HG02610 (cell line): Measurements from ENCODE around the gene ADGRD1.

Experiments
- ATAC-seq: cut with Tn5 transposase; IDR thresholded peaks from one replicate; pipeline ENCODE4 v1.9.1; 2021; ENCODE audit warnings: mild to moderate bottlenecking, moderate library complexity; ENCODE audit not compliant: unreplicated experiment

Gene ADGRD1

GRCh38 chr12:131097202-131098177 is 143.8 kb downstream of the ADGRD1 start:
- no peak for ATAC-seq

GRCh38 chr12:131098178-131098981 is 144.7 kb downstream of the ADGRD1 start:
- ATAC-seq: no peak

GRCh38 chr12:131100031-131100674 is 146.4 kb downstream of the ADGRD1 start:
- ATAC-seq: no peak

GRCh38 chr12:131101006-131101405 is 147.3 kb downstream of the ADGRD1 start:
- no peak for ATAC-seq

GRCh38 chr12:131101703-131102492 is 148.2 kb downstream of the ADGRD1 start:
- ATAC-seq: peak; percentile 71

GRCh38 chr12:131102493-131102931 is 148.8 kb downstream of the ADGRD1 start:
- ATAC-seq: no peak

DNA sequence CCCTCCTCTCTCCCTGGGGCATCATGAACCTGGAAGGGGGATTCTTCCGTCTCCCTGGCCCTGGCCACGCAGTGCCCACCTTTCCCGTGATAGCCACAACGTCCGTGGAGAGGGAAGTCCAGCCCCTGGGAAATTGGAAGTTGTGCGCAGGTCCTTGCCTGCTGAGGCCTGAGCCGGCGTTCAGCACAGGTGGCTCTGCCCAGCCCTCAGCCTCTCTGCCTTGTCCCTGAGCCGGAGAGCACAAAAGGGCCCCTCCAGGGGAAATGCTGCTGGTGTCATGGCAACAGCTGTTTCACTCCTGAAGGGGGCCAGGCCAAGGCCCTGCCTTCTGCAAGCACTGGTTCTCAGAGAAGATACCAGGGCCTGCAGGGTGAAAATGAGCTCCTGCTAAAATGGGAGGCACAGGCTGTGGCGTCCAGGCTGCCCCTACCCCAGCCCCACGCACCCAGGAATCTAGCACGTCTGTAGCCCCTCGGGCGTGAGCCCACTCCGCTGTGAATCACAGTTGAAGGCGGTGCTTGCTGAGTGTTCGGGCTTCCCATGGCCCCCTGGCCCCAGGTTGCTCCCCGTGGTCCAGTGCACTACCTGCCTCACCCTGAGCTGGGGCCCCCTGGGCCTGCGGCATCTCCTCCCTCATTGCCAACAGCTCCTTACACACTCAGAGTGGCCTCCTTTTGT is 149.4 kb downstream of the ADGRD1 start:
- ATAC-seq: no peak

GRCh38 chr12:131103669-131104462 is 150.2 kb downstream of the ADGRD1 start:
- no peak for ATAC-seq

- peak; percentile 60 for ATAC-seq
Measured at GRCh38 chr12:131104463-131105350, 151.0 kb downstream of the ADGRD1 start.

GRCh38 chr12:131105351-131105735 is 151.6 kb downstream of the ADGRD1 start:
- no peak for ATAC-seq

DNA sequence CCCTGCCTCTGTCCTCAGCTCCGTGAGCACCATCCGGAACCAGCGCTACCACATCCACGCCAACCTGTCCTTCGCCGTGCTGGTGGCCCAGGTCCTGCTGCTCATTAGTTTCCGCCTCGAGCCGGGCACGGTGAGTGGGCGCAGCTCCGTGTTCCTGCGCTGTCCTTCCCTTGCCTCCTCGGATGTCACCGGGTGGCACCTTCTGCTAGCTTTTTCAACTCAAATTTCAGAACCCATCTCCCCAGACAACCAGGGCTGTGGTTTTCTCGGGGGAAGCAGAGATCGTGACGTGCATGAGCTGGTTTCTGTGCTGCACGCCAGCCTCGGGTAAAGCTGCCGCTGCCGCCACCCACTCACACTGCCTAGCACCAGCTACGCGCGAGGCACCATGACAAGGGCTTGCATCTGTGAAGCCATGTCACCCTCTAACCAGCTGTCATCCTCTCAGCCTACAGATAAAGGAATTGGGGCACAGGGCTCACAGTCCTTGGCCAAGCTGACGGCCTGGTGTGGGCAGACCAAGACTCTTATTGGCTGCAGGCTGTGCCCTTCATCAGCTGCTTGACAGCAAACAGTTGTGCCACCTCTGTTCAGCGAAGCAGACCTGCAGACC is 152.1 kb downstream of the ADGRD1 start:
- ATAC-seq: no peak

DNA sequence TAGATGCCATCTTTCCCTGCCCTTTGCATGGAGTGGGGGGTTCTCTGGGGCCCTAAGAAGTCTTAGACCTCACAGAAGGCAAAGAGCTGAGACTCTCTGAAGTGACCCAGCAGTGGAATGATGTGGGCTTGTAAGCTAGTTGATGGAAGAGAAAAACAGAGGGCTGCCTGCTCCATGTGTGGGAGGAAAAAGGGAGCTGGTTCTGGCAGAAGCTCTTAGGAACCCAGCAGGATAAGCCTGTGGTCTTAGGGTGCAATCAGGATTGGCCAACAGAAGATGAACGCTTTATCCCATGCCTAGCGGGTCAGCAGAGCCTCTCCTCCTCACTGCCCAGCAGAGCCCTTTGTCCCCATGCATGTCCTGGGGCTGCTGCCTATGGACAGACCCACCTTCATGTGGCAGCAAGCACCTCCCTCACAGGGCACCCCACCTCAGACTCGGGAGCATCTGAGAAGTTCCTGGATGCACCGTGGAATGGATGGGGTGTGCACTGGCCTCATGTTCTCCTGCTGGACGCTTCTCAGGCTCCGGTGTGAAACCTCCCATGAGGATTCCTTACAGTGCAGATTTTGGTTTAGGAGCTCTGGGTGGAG is 152.7 kb downstream of the ADGRD1 start:
- no peak for ATAC-seq

- no peak for ATAC-seq
Measured at GRCh38 chr12:131108177-131108955, 154.7 kb downstream of the ADGRD1 start.

DNA sequence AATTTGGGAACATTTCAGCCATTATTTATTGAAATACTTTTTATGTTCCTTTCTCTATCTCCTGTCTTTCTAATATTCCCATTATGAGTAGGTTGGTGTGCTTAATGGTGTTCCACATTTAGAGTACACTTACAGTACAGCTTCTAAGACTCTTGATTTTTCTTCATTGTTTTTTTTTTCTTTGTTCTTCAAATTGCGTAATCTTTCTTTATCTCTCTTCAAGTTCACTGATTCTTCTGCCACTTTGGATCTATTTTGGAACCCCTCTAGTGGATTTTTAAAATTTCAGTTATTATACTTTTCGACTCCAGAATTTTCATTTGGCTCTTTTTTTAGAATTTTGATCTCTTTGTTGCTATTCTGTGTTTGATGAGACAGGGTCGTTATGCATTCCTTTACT is 157.7 kb downstream of the ADGRD1 start:
- no peak for ATAC-seq

- peak; percentile 75 for ATAC-seq
Measured at GRCh38 chr12:131112021-131112420, 158.3 kb downstream of the ADGRD1 start.

- no peak for ATAC-seq
Measured at GRCh38 chr12:131112700-131113290, 159.1 kb downstream of the ADGRD1 start.
